ENCODE measurements around the gene CACNA1G.

Gene CACNA1G

DNA sequence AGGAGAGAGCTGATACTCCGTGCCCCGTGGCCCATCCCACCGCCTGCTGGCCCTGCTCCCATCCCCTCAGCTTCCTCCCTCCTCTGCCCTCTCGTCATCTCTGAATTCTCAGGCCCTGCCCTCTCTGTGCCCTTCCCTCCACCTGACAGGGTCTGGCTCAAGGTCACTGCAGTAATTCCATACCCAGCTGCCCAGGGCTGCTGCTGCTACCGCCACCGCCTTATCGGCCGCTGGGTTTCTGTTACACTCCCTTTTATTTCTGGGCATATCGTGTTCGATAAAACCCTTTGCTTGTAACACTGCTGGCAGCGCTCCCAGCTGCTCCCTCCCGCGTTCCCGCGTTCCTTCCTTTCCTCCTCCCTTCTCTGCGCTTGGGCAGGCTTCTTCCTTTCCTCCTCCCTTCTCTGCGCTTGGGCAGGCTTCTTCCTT, 26.8 kb upstream of the CACNA1G start:
- DNase-seq (ENCODE audit: low spot score) = no peak

DNA sequence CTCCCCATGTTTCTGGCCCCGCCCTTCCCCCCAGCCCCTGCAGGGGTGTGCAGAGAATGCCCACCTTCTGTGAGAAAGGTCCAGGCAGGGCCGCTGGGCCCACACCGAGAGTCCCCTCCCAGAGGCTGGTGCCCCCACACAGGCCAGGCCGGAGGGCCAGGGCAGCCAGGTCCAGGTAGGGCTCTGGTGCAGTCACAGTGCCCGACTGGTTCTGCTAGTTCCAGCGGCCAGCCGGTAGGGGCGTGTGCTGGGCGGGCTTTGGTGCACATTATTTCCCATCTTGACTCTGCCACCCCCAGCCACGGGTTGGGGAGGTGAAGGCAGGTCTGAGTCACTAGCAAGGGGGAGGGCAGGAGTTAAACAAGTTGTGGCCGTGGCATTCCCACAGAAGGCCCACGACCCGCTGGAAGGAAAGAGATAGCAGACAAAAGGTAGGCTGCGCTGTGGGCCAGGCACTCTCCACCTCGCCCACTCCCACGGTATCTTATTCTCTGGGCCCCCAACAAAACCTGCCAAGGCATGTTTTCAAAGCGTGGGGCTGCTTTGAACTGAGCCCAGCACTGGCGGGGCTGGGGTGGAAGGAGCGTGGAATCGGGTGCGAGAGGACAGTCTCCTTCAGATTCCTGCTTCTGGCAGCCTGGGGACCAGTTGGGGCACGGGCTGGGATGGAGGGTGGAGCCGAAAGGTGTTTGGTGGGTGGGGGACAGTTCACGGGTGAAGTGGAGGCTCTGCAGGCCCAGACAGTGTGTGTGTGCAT, 26.1 kb upstream of the CACNA1G start:
- no peak for DNase-seq (ENCODE audit: low spot score)

DNA sequence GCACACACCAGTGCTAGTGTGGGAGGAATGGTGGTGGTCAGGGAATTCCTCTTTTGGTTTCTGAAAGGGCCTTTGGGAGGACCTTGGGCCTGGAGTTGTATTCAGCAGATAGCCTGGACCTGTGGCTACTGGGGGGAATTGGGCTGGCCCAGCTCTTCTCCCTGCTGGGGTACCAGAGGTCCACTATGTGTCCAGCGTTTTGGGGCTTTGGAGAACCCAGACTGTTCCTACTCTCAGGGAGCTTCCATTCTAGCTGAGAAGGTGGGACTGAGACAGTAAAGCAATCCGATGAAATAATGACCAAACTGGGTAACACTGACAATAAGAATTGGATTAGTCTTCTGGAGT, 25.6 kb upstream of the CACNA1G start:
- DNase-seq (ENCODE audit: low spot score) = no peak

DNA sequence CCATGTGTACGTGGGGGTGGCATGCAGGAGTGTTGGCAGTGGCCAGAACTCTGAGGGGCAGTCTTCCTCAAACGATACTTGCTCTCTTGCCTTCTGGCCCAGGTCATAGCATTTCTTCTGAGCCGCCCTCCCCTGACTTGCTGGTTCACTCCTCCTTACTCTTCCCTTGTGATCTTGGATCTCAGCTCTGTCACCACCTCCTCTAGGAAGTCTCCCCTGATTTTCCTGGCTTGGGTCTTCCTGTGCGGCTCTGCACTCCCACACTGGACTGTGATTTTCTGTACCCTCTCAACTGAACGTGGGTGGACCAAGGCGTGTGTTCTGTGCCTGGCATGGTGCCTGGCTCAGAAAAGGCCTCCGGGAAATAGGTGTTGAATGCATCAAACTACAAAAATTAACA, 25.1 kb upstream of the CACNA1G start:
- DNase-seq (ENCODE audit: low spot score) = no peak

DNA sequence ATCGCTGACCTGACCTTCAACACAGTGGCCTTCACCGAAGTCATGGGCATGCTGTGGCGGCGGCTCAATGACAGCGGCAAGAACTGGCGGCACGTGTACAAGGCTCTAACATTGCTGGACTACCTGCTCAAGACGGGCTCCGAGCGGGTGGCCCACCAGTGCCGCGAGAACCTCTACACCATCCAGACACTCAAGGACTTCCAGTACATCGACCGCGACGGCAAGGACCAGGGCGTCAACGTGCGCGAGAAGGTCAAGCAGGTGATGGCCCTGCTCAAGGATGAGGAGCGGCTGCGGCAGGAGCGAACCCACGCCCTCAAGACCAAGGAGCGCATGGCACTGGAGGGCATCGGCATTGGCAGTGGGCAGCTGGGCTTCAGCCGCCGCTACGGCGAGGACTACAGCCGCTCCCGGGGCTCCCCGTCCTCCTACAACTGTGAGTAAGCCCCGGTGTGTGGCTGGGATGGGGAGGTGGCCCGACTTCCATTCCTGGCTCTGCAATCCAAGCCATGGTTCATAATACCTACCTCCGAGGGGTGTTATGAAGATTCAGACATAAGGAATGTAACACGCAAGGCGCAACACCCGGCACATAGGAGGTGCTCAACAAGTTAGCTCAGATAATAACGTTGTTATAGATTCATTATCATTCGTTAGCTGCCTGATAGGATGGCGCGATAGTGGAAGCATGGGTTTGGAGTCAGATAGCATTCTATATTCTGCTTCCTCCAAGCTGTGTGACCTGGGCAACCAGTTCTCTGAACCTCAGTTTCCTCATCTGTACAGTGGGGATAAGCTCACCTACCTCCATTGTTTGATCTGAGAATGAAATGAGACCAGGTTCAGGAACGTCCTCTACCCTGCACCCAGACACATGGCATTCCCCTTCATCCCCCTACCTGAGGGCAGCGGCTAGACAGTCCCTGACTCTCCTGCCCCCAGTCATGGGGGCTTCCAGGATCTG, 23.6 kb upstream of the CACNA1G start:
- DNase-seq (ENCODE audit: low spot score) = no peak

DNA sequence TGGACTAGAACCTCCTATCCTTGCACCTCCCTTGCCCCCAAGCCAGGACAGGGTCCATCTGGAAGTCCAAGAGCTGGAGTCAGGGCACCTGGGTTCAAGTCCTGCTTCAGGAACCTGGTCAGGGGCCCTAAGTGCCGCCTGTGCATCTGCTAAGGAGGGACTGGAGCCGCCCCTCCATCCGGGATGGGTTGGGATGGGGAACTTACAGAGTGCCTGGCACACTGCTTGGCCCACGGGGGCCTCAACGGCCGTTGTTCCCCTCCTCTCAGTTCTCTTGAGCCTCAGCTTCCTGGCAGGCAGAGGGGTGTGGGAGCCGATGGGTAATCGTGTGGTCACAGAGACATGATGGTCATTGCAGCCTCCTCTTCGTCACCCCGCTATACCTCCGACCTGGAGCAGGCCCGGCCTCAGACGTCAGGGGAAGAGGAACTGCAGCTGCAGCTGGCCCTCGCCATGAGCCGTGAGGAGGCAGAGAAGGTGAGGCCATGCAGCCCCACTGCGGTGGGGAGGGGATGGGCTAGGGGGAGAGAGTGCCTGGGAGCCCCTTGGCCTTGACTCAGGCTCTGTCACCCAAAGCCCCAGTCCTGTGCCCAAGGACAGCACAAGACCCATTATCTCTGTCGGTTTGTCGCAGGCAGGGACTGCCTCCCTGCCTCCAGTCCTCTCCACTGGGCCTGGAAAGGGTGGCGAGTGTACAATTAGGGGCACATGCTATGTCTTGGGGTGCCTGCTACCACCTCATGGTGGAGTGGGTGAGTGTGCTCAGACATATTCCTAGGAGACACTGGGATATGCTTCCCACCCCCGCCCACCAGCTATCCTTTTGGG, 22.6 kb upstream of the CACNA1G start:
- no peak for DNase-seq (ENCODE audit: low spot score)

DNA sequence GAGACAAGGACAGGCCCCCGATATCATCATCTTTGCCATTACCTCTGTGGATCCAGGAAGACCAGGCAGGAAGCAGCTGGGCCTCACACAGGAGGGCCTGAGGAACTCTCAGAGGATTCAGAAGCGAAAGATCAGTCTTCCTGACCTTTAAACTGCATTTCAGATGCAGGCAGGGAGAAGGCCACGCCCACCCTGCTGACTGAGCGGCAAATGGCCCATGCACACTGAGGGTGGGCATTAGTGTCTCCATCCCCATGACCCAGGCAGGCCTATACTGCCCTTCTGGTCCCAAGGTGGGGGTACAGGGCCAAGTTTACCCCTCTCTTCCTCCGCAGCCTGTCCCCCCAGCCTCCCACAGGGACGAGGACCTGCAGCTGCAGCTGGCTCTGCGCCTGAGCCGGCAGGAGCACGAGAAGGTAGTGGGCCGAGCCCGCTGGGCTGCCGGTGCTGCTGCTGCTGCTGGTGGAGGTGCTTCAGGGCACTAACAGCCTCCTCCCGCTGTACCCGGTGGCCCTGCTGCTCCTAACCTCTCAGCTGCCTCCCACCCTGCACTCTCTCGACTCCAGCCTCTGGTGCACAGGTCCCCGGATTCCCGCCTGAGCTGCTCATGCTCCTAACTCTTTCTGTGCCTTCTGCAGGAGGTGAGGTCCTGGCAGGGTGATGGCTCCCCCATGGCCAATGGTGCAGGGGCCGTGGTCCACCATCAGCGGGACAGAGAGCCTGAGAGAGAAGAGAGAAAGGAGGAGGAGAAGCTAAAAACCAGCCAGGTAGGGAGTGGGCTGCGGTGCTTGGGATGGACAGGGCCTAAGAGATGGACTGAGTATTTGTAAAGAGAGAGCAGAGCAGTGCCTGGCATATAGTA, 21.7 kb upstream of the CACNA1G start:
- no peak for DNase-seq (ENCODE audit: low spot score)

DNA sequence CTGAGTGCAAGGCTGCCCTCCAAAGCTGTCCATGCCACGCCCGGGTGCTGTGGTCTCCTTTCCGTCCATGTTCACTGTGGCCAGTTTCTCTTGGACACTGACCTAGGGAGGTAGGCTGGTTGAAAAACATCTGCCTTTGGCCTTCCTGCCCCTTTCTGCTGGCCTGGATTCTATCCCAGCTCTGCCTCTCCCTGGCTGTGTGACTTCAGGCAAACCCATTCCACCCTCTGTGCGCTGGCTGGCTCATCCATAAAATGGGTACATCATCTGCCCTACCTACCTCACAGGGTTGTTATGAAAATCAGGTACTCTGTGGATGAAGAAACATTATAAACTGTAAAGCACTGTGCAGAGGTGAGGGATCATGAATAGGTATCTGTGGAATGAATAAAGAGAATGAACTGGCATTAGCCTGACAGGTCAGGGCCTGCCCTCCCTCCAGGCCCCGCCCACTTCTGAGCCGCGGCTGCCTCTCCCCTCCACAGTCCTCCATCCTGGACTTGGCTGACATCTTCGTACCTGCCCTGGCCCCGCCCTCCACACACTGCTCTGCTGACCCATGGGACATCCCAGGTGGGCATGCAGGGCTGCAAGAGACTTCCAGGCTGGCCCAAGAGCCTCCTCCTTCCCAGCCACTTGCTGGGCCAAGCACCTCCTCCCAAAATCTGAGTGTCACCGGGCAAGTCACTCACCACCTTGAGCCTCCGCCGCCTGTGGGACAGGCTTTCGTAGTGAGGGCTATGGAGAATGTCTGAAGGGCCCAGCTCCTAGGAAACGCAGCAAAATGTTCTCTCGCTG, 20.6 kb upstream of the CACNA1G start:
- DNase-seq (ENCODE audit: low spot score) = no peak

DNA sequence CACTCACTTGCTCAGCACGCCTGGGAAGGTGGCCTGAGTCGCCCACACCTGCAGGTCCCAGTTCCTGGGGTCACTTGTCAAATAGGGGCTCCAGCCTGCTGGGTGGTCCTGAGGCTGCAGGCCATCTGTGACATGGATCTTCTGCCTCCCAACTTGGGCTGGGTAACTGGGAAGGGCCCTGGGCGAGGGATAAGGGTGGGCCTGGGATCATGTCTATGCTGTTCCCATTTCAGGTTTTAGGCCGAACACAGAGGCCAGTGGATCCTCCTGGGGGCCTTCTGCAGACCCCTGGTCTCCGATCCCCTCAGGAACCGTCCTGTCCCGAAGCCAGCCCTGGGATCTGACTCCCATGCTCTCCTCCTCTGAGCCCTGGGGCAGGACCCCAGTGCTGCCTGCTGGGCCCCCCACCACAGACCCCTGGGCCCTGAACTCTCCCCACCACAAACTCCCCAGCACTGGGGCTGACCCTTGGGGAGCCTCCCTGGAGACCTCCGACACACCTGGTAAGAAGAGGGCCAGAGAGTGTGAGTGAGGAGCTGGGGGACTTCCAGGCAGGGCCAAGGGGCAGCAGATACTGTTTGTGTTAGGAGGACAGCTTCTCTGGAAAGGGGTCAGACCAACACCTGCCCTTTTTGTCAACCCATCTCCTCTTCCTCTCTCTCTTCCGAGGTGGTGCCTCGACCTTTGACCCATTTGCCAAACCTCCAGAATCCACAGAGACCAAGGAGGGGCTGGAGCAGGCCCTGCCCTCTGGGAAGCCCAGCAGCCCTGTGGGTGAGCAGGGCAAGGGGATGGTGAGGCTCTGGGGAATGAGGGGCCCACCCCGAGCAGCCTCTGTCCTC, 19.7 kb upstream of the CACNA1G start:
- DNase-seq (ENCODE audit: low spot score) = no peak

DNA sequence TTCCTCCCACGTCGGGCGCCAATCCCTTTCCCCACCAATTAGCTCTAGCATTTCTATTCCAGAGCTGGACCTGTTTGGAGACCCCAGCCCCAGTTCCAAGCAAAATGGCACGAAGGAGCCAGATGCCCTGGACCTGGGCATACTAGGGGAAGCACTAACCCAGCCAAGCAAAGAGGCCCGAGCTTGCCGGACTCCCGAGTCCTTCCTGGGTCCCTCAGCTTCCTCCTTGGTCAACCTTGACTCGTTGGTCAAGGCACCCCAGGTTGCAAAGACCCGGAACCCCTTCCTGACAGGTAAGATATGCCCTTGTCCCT, 19.2 kb upstream of the CACNA1G start:
- DNase-seq (ENCODE audit: low spot score) = no peak

DNA sequence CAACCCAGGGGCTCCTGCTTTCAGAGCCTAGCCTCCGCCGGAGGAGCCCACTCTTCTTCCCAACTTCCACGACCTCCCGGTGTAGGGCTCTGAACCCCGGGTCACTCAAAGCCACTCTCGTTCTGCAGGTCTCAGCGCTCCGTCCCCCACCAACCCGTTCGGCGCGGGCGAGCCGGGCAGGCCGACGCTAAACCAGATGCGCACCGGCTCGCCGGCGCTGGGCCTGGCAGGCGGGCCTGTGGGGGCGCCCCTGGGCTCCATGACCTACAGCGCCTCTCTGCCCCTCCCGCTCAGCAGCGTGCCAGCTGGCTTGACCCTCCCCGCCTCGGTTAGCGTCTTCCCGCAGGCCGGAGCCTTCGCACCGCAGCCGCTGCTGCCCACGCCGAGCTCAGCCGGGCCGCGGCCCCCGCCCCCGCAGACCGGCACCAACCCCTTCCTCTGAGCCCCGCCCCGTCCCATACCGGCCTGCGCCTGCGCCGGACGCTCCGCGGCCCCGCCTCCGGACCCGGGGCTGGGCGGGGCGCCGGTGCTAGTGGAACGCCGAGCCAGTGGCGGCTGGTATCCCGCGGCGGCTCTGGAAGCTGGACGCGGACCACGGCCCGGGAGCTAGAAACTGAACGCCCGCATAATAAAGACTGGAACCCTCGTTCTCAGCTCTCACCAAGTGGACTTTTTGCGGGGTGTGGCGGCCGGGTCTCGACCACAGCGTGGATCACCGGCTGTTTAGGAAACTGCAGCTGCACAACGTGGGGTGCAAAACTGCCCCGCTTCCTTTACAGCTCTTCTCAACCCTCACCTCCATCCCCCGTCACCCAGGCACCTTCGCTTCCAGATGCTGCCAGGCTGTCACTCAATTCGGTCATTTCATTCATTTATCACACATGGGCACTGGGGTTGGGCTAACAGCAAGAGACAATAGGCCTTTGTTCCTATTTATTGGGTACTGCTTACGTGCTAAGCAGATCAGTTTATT, 18.5 kb upstream of the CACNA1G start:
- DNase-seq (ENCODE audit: low spot score) = peak; percentile 100

DNA sequence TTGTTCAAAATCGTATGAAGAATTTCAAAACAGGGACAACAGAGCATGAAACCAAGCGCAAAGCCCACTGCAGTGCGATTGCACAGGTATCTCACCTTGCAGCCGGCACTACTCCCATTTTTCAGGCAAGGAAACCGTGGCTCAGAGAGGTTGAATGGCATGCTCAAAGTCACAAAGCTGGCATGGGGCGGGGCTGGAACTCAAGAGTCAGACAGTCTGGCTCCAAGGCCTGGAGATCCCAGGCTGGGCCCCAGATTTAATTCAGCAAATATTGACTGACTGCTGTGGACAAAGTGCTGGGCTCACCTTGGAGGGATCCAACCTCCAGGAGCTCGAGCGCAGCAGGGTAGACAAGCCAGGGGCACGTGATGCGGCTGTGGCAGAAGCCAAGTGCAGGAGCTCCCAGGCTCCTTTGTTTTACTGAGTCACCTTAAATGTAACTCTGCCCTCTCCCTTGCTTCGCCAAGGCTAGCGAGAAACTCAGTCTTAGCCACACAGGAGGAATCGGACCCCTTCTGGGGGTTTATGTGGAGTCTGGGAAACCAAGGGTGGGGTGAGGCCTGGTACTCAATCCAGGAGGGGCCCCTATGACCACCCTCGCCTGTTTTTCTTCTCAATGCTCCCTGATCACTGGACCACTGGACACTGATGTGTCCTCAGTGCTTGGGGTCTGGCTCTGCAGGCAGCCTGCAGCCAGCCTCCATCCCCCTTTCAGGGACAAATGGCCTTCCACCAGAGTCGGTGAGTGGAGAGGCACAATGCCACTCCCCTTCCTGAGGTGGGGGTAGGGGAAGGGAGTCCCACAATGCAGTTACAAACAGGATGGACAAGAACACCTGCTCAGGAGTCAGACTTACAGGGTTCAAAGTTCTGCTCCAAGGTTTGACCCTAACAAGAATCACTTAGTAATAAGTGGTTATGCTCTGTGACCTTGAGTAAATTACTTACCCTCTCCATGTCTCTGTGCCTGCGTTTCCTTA, 17.4 kb upstream of the CACNA1G start:
- DNase-seq (ENCODE audit: low spot score) = no peak

DNA sequence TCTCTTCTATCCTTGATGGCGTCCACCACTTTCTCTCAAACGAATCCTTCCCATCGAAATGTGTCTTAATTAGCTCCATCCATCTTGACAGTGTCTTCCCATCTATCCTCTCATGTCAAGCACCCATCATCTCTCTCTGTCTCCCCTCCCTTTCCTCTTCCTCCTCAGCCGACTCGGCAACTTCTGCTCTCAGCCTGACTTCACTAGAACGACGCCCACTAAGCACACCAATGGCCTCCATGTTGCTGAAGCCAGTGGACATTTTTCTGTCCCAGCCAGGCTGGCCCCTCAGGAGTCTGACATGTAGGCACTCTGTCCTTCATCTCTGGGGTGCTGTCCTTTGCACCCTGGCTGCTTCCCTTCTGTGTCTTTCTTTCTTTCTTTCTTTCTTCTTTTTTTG, 16.0 kb upstream of the CACNA1G start:
- no peak for DNase-seq (ENCODE audit: low spot score)

DNA sequence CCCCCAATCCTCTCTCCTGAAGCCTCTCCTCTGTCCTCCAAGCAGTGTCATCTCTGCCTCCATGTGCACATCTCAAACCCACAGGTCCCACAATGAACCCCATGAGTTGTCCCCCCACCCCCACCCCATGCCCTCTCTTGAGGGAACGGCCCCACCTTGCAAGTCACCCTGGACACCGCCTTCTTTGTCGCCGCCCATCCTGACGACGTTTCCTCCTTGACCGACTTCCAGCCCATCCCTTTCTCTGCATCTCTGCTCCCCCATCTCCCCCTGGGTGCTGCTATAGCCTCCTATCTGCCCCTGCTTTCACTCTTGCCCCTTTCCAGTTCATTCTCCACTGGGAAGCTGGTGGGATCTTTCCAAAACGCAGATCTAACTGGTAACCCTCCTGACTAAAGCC, 15.2 kb upstream of the CACNA1G start:
- DNase-seq (ENCODE audit: low spot score) = no peak

DNA sequence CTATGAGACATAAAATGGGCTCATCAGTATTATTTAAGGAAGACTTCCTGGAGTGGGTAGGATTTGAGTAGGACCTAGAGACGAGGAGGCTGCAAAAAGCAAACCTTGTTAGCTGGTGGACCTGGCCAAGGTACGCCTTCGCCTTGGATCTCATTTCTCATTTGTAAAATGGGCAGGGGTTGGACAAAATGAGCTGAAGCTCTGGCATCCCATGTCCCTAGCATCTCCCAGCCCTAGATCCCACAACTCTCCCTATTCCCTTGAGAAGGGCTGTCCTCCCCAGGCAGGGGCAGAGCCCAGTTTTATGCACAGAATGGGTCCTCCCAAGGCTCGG, 13.8 kb upstream of the CACNA1G start:
- DNase-seq (ENCODE audit: low spot score) = no peak

DNA sequence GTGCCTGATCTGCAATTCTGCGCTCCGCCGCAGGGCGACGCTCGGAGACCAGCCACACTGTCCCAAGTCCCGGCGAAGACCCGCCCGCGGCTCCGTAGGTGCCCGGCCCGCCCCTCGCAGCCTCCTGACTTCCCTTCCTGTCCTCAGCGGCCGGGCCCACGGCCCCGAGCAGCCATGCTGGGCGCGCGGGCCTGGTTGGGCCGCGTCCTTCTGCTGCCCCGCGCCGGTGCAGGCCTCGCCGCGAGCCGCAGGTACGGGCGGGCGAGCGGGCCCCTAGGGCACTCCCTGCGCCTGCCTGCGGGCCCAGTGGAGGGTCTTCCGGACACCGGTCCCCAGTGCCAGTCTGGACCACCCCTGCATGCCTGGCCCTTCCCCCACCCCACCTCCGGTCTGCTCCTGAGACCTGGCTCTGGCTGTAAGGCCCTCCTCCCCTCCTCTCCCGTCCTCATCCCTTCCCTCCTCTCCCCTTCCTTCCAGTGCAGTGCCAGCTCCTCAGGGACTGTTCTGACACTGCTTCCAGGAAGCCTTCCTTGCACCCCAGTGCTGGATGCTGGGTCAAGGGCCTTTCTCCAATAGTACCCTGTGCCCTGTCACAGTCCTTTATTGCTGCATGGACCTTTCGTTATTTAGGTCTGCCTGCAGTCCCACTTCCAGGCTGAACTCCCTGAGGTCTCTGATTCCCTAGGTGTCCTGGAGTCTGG, 13.3 kb upstream of the CACNA1G start, which contains the start of gene SPATA20:
Gene SPATA20, plus strand, starts transcription at position 140 of the 701 bp plus-strand sequence. Its CDS starts 35 bp downstream, at position 175.
- peak; percentile 95 for DNase-seq (ENCODE audit: low spot score)

DNA sequence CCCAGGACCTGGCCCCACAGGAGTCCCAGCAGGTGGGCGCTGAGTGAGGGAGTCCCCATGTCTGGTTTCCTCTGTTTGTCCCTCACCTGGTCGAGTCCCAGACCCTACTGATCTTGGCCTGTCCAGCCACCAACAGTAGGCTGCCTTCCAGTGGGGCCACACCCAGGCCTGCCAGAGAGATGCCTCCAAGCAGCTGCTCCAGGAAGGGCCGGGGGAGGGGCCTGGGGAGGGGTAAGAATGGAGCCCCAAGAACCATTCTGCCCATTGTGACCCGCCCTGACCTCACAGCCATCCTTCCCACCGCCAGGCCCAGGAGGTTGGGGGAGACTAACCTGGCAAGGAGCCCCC, 12.8 kb upstream of the CACNA1G start:
- DNase-seq (ENCODE audit: low spot score) = no peak
